PC-3 (cell line): ENCODE data around the gene CEP19.

ENCODE experiments used
- CTCF ChIP-seq: fragments of 300-600 bp; sonication (generic); conservative IDR thresholded peaks from 2 replicates; pipeline ENCODE4 v1.5.1; 2017; ENCODE audit warnings: antibody characterized with exemption, low read depth, mild to moderate bottlenecking, low read length
- EZH2 ChIP-seq: fragments of 300-600 bp; sonication (generic); IDR thresholded peaks from one replicate; pipeline ENCODE4 v1.6.1; 2017; ENCODE audit warnings: antibody characterized with exemption, mild to moderate bottlenecking, low read length; ENCODE audit not compliant: unreplicated experiment

- TF ChIP-seq CTCF (no peak), EZH2 (no peak)
Observed at GRCh38 chr3:196757876-196758739, 46.1 kb upstream of the CEP19 start.
